COLO668 (cell line): Measurements from ENCODE around the gene PRR20A.
"Not testable (repeated sequence)": the region's sequence is repeated elsewhere in the genome, so short reads cannot be mapped to it uniquely, and the experiment has no call there.

ENCODE experiments used
- DNase-seq: peaks from one replicate; lab custom pipeline; 2025; ENCODE audit not compliant: unreplicated experiment; lab: John Stamatoyannopoulos, UW

PRR20A gene

GRCh38 chr13:57140235-57140968 is at the start of gene PRR20A:
Gene PRR20A, plus strand, starts transcription at chr13:57140918. Its CDS starts 387 bp downstream, at chr13:57141305.
- not testable (repeated sequence) for DNase-seq

GRCh38 chr13:57114945-57115344 is 25.8 kb upstream of the PRR20A start:
- no peak for DNase-seq

- no peak for DNase-seq
These were observed 17.0 kb upstream of the PRR20A start for GRCh38 chr13:57123681-57124080.

- DNase-seq, result no peak
These were observed 11.8 kb upstream of the PRR20A start for GRCh38 chr13:57128909-57129308.

- DNase-seq, result no peak
These were observed 4.6 kb upstream of the PRR20A start for GRCh38 chr13:57136093-57136492.

- DNase-seq, result no peak
These were observed 3.1 kb upstream of the PRR20A start for GRCh38 chr13:57137585-57137984.

GRCh38 chr13:57138988-57139387 is 1.7 kb upstream of the PRR20A start:
- no peak for DNase-seq

GRCh38 chr13:57139781-57140180 is 937 bp upstream of the PRR20A start:
- DNase-seq, result not testable (repeated sequence)

GRCh38 chr13:57147188-57147587 is 6.5 kb downstream of the PRR20A start, which contains the start of gene PRR20B:
Gene PRR20B, plus strand, starts transcription at chr13:57147488. Its CDS starts 387 bp downstream, at chr13:57147875.
- DNase-seq, result not testable (repeated sequence)

GRCh38 chr13:57148106-57148505 is 7.4 kb downstream of the PRR20A start:
- DNase-seq, result not testable (repeated sequence)

GRCh38 chr13:57153761-57154160 is 13.0 kb downstream of the PRR20A start, which contains the start of gene PRR20C:
Gene PRR20C, plus strand, starts transcription at chr13:57154061. Its CDS starts 387 bp downstream, at chr13:57154448.
- not testable (repeated sequence) for DNase-seq

GRCh38 chr13:57160332-57160731 is 19.6 kb downstream of the PRR20A start, which contains the start of gene PRR20D:
Gene PRR20D, plus strand, starts transcription at chr13:57160632. Its CDS starts 387 bp downstream, at chr13:57161019.
- not testable (repeated sequence) for DNase-seq

GRCh38 chr13:57166897-57167296 is 26.2 kb downstream of the PRR20A start, which contains the start of gene PRR20E:
Gene PRR20E, plus strand, starts transcription at chr13:57167197. Its CDS starts 387 bp downstream, at chr13:57167584.
- DNase-seq, result not testable (repeated sequence)

GRCh38 chr13:57191667-57192066 is 50.9 kb downstream of the PRR20A start:
- DNase-seq, result no peak
